Pulmonary artery endothelial cell (primary cell): Measurements from ENCODE around the gene GNAS-AS1. TPM values are rescaled to one million over a fixed set of nuclear protein-coding genes. Genes with fewer than 3 reads are reported as not detected.

ENCODE experiments used
- DNase-seq: peaks from one replicate; pipeline ENCODE4 v3.0.0-alpha.2; 2011; ENCODE audit warnings: low read depth, low spot score
- total RNA-seq: library from RNA; depleted of rRNA; stranded (reverse); fragments of >200 nt; gene quantifications from 2 replicates; pipeline ENCODE4 v1.2.3, GENCODE V29; 2014

Gene GNAS-AS1
- total RNA-seq, 1 donor from 2014 or later, result 0.07 TPM

DNA sequence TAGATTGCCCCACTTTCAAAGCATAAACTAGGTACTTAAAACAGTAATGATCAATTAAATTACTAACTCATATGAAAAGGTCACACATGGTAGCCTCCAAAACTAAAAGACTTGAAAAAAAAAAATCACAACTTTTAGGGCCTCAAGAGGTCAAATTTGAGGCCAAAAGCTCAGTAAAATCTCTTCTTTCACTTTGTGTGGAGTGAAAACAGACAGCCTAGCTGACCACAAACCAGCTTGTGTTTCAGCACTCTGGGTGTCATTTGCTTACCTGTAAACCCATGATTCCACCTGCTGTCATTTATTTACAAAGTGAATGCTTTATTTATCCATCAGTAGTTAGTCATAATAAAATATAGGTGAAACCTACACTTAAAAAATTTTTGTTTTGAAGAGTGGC, 35.8 kb upstream of the GNAS-AS1 start:
- no peak for DNase-seq

DNA sequence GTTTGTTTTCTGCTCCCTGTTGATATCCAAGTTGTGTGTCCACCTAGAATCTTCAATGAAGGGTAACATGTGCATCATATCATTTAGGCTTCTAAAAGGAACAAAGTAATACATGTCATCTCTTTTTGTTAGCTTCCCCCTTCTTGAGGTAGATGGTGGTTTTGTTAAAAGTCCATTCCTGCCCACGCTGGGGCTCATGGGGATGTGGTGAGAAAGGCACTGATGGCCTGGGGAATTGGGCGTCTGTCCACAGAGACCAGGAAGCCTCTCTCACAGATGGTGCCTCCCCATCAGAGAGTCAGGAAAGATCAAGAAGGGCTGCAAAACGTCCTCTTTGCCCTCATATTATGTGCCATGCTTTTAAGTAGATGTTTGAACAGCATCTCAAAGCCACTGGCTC, 34.3 kb upstream of the GNAS-AS1 start:
- DNase-seq, result no peak

DNA sequence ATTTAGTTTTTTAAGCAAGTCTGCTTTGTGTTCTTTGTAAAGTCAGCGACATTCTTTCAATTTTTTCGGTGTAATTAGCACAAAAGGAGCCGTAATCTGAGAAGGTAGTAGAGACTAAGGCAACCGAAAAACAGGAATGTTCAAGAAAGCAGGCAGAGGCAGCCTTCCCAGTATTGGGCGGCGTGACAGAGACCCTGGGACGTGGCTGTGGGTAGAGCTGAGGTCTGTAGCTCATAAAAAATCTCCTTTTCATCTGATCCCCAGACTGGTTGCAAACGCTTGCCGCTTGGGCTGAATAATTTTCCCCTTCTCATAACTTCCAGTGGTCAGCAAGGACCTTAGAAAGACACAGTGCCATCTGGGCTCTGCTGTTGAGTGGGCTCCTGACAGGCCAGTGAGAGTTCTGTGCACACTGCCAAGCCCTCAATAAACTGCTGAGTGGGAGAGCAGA, 32.6 kb upstream of the GNAS-AS1 start:
- no peak for DNase-seq

DNA sequence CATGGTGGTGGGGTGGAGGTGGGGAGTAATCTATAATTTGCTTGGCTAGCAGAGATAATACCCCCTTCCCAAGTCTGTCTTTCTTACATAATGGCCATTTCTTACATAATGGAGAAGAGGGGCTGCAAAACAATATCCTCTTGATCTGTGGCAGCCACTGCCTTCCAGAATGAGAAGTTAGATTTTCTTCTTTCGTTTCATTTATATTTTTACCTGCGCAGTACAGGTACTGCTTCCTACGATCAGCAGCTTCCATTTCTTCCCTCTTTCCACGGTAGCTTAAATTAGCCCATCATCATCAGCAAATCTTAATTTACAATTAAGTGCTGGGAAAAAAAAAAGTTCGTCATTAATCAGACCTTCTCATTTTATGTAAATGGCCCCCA, 32.0 kb upstream of the GNAS-AS1 start:
- DNase-seq, result no peak

DNA sequence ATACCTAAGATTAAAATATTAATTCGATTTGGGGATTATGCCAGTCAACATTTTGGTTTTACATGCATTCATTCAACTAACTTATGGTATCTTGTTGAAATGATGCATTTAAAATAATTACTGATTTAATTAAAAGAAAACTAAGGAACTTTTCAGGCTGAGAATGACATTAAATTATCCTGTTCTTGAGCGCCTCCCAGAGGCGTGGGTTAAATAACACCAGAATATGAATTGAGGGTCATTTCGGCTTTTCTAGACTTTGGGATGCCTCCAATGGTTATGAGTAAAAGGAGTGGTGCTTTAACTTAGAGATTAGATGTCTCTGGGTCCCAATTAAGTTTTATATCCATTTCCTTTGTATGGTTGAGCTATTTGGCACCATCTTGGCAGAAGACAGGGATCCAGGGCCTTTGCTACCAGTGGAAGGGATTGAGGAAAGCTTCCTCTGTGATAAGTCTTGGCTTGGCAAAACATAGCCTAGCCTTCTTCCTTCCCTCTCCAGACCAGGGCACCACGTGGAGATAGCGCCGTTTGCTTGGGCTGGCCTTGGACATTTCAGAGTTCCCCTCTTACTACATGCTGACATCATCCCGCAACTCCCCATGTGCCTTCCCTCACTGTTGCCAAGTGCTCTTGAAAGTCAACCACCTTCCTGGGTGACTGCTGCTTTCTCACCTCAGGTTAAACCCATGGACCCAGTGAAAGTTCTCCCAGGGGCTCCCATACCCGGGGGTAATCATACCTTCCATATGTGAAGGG, 30.5 kb upstream of the GNAS-AS1 start:
- DNase-seq, result no peak

DNA sequence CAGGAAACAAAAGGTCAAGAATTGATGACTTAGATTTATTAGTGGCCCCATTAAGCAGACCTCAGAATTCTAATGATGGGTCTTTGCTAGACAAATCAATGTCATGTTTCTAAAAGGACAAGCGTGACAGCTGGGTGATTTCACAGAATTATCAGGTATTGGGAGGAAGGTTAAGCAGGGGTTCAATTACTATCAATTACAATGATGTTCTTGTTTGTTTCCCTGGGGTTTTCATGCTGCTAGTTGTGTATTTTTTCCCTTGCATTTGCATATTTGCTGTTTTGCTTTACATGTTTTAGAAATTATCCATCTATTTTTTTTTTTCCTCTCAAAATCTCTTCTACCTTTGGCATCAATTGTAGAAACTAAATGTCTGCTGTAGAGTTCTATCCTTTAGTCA, 29.7 kb upstream of the GNAS-AS1 start:
- no peak for DNase-seq

DNA sequence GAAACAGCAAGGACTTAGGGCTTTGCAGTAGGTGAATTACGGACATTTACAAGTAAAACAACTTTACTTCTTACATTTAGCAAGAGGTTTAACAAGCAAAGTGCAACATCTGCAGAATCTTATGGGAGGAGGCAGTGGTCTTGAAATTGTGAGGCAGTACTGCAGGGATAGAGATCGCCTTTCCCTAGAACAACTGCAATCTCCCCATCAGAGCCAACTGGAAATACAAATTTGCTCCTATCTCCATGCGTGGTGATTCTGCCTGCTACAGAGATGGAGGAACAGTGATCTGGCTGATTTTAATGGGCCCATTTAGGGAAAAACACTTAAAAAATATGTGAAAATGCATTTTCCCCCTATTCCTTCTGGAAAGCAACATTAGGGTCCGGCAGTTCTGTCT, 27.7 kb upstream of the GNAS-AS1 start:
- no peak for DNase-seq

DNA sequence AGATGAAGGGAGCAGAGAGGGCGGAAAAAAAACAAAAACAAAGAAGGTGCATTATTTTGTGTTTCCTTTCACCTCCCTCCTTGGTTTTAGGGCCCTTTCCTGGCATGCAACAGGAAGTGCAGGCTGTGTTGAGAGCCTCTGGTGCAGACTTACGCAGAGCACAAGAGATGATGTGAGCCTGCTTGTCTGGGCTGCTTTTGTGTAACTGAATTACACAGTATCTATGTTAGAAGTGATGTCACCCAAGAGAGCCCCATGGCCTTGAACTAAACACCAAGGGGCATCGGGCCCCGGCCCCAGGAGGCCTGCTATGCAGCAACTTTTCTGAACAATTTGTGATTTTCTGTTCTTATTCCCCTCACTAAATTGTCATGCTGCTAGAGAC, 27.3 kb upstream of the GNAS-AS1 start:
- DNase-seq, result no peak

DNA sequence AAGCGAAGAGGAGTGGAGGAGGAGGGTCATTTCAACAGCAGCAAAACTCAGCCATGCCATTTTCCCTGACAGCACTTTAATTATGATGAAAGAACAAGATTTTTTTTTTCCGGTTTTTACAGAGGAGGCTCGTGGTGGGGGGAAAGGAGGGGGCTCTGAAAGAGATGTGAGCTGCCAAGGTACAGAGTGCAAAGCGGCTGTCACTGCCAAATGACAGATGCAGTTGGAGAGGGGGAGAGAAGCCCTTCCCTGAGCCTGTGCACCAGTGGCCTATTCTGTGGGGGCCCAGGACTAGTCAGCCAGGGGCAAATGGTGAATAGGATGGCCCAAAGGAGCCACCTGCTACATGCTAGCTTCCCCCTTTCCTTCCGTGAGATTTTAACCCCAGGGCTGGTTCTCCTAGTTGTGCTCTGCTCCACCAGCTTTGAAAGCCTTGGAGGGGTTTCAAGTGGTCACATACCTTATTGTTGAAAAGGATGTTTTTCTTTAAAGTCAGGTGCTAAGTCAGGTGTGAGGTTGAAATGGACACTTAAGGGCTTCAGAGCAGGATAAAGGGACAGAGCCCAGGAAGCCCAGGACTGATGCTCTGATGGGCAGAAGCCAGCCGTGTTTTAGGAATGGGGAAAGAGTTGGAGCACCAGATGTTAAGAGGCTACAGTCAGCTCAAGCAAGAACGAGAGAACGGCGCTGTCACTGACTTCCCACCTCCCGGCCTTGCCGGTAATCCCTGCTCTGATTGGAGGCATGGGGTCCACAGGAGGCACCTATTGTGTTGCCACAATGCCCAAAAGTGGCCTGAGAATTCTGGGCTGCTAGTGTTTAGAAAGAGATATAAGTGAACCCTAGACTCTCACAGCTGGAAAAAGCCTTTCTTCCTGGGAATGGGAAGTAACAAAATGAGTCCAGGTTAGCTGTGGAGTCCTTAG, 26.6 kb upstream of the GNAS-AS1 start:
- no peak for DNase-seq

DNA sequence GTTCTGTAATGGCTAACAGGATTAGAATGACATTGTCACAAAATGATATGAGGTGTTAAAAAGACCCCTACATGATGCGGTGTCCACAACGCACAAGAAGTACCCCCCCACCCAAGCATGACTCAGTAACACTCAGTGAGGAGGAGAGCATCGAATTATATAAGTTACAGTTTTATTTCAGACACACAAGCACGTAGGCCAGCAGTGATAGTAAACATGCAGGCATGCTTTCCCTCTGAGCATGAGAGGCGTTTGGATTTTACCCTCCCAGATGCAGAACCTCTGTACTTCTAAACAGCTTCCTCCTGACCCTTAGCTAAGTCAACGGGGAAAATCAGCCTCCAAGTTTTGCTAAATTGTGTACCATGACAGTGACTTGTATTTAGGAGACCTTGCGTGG, 25.7 kb upstream of the GNAS-AS1 start:
- no peak for DNase-seq

DNA sequence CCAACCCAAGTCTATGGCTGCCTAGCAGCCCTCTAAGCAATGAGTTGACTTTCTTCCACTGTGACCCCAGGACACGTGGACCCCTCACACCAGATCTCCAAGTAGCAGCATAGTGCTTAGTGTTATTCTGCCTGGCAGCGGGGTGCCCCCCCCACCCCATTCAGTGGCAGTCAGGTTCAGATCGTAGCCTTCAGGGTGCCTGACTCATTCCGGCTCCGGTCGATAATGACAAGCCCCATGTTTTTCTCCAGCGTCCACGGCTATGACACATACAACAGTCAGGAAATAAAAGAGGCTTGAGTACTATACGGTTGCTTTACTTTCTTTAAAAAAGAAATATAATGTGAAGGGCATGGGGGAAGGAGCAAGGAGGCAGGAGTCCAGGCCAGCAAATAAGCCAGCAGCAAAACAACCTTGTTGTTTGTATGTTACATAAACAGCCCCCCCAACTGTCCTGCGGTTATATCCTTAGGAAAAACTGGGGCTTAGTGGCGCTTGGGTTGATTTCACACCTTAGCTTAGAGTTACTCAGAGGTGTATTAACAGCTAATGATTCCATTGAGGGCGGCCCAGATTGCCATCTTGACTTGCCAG, 24.9 kb upstream of the GNAS-AS1 start:
- DNase-seq, result no peak

DNA sequence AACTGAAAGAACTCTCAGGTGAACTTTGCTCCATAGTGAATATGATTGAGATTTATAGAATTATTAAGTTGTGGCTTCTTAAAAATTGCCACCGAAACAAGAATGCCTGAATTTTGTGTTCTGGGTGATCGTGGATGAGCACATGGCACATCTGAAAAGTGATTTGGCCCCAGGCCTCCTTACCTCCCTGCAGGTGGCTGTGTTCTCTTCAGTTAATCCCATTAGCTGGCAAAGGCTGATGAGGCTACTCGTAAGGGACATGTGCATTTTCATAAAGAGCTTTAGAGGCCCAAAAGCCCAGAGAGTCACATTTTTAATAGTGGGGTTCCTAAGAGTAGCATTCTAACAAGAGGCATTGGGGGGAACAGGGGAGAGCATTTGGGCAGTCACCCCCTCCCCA, 24.4 kb upstream of the GNAS-AS1 start:
- DNase-seq, result no peak

DNA sequence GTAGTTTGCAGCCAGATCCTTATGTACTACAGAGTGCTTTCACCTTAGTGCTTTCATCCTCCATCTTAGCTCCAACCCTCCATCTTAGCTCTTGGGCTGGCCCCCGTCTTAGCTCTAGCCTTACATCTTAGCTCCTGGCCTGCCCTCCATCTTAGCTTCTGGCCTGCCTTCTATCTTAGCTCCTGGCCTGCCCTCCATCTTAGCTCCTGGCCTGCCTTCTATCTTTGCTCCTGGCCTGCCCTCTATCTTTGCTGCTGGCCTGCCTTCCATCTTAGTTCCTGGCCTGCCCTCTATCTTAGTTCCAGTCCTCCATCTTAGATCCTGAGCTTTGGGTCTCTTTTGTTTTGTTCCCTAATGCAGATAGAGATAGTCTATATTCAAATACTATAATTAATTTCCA, 23.8 kb upstream of the GNAS-AS1 start:
- DNase-seq, result no peak

DNA sequence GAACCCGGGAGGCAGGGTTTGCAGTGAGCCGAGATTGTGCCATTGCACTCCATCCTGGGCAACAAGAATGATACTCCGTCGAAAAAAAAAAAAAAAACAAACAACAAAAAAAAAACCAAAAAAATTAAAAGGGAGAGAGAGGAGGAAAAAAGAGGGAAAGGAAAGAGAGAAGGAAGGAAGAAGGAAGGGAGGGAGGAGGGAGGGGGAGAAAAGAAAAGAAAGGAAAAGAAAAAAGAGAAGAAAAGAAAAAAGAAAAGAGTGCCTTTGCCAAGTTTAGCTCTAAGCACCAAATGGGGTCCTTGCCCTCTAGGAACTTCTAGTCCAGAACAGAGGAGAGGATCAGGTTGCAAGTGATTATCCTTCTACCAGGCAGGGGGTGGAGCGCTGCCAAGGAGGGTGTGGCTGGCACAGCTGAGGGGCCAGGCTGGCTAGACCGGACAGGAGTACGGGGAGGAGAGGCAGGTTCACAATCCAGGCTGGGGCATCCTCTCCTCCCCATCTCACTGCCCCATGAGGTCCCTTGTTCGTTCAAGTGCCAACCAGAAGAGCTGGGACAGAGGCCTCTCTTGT, 20.9 kb upstream of the GNAS-AS1 start:
- no peak for DNase-seq

DNA sequence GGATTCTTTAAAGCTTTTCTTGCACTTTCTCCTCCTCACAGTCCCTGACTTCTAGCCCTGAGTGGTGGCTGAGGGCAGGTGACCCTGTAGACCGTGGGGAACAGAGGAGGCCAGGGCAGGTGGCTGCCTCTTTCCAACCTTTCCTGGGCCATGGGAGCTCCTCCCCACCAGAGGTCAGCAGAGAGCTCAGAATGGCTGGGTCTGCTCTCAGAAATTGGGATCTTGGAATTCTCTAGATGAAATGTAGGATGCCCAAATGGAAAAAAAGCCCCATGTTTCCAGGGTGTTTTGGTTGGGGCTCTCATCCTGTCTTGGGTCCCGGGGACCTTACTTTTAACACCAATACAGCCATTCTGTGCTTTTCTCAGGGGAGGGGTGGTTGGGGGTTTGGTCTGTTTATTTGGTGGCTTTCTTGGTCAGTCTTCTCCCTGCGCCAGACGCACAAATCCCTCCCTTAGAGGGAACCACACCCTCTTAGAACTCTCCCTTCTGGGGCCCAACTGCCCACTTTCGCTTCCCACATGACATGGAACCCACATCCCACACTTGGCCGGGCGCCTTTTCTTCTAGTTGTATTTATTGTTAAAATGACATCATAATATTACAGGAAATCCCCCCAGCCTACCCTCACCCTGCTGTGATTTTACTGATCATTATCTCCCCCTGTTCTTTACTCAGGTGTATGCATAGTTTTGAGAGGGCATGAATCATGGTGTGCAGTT, 19.8 kb upstream of the GNAS-AS1 start:
- no peak for DNase-seq

DNA sequence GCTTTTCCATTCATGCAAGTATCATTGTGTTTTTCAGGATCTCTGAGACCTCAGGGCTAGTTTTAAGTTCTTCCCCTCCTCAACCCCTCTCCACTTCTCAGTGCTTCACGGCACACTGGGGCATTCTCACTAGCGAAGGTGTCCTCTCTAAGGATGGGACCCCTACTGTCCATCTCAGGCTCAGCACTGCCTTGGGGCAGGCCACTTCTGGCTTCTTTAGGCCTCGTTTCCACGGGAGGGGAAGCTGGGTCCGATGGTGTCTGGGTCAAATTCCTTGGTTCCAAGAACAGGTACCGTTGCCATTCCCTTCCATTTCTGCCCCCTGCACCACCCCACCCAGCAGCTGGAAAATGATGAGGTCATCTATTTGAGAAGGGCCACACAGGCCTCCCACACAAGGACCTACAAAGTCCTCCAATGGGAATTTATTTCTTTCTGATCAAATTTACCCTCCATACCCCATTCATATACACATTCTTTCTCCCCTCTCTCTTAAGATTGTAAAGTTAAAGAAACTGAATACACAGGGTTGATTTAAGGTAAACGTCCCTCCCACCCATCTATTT, 19.0 kb upstream of the GNAS-AS1 start:
- no peak for DNase-seq

DNA sequence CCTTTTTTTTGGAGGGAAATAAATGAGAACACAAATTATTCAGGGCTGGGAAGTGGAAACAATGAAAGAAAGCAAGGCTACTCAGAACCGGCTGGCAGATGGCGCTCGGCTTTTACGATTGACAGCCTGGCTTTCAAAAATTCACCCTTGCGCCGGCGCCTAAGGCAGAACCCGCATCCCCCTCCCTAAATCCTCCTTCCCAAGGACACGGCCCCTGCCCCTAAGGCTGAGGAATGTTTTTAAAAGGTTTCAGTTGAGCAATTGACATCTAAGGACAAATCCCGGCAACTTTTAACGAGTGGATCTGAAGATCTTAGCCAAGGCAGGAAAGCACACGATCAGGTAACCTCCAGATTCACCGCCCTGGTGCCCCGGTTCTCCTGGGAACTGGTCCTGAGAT, 18.1 kb upstream of the GNAS-AS1 start:
- no peak for DNase-seq

DNA sequence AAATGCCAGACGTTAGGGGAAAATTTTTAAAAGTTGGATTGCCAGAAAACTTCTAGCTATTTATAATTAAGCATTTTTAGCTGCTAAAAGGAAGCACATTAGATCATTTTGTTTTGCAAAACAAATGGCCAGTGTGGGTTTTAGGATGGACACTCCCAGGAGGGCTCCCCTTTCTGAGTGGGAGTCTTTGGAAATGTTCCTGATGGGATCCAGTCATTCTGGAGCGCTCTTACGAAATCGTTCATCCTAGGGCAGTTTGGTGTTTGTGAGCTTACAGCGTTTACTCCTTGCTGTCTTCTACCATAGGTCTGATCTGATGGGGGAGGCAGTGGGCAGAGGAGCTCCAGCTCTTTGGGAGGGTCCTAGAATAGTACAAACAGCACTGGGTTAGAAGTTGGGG, 16.5 kb upstream of the GNAS-AS1 start:
- DNase-seq, result no peak

DNA sequence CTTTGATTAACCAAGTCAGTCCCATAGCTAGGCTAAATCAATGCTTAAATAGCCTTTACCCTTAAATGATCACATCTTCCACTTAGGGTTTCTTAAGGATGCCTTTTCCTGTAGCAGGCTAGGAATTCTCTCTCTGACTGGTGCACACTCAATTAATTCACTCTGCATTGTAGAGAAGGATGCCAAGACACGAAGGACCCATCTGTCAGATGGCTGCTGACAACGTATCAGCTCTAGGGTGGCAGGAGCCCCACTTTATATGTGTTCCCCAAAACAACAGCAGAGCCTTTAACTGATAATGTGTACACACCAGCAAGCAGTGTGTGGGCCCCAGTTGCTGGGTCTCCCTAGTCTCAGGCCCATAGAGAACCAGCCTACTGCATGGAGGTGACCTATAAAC, 15.1 kb upstream of the GNAS-AS1 start:
- no peak for DNase-seq

DNA sequence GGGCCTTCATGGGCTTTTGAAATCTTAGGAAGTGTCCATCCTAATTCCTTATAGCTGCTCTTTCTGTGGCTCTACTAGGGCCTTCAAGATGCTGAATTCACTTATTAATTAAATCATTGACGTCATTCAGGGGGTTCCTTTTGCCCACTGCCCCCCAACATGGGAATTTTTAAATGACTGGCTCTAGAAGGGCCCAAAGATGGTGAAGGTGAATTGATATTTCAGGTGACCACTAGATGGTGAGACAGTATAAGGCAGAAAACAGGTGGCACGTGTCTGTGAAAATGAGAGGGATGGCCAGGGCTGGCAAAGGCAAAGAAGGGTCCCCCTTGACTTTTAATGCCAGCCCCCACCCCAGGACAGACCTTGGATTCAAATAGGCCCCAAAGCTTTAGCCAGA, 13.6 kb upstream of the GNAS-AS1 start:
- DNase-seq, result no peak
